GM18498 (cell line): ENCODE measurements around the gene MTRR.
A peak's percentile ranks its signal among the peaks of the same experiment; 100 is the strongest.

Source experiments
- ATAC-seq: cut with Tn5 transposase; IDR thresholded peaks from one replicate; pipeline ENCODE4 v1.9.1; 2021; ENCODE audit warnings: mild to moderate bottlenecking, moderate library complexity; ENCODE audit not compliant: unreplicated experiment

Gene MTRR

GRCh38 chr5:7856855-7857254, 12.1 kb upstream of the MTRR start:
- ATAC-seq = no peak

GRCh38 chr5:7857361-7857760, 11.6 kb upstream of the MTRR start:
- no peak for ATAC-seq

GRCh38 chr5:7857926-7858632, 10.9 kb upstream of the MTRR start:
- ATAC-seq = no peak

GRCh38 chr5:7866196-7866595, 2.8 kb upstream of the MTRR start:
- ATAC-seq = no peak

- no peak for ATAC-seq
Measured at GRCh38 chr5:7867260-7867659, 1.7 kb upstream of the MTRR start.

- no peak for ATAC-seq
Measured at GRCh38 chr5:7868427-7868772, 548 bp upstream of the MTRR start.

GRCh38 chr5:7869474-7870136, 657 bp downstream of the MTRR start:
- peak; percentile 41 for ATAC-seq

- peak; percentile 30 for ATAC-seq
Measured at GRCh38 chr5:7871653-7872052, 2.7 kb downstream of the MTRR start.

GRCh38 chr5:7872517-7873130, 3.7 kb downstream of the MTRR start:
- ATAC-seq = no peak

- ATAC-seq = no peak
Measured at GRCh38 chr5:7873216-7873615, 4.3 kb downstream of the MTRR start.

GRCh38 chr5:7874639-7875038, 5.7 kb downstream of the MTRR start:
- ATAC-seq = no peak

GRCh38 chr5:7875151-7875550, 6.2 kb downstream of the MTRR start:
- no peak for ATAC-seq

- peak; percentile 45 for ATAC-seq
Measured at GRCh38 chr5:7876867-7877266, 7.9 kb downstream of the MTRR start.

GRCh38 chr5:7877851-7878250, 8.9 kb downstream of the MTRR start:
- no peak for ATAC-seq

- ATAC-seq = peak; percentile 96
Measured at GRCh38 chr5:7878381-7878873, 9.5 kb downstream of the MTRR start.

- ATAC-seq = no peak
Measured at GRCh38 chr5:7881091-7881490, 12.1 kb downstream of the MTRR start.

GRCh38 chr5:7881816-7882215, 12.9 kb downstream of the MTRR start:
- no peak for ATAC-seq

GRCh38 chr5:7882926-7883325, 14.0 kb downstream of the MTRR start:
- no peak for ATAC-seq

- no peak for ATAC-seq
Measured at GRCh38 chr5:7884491-7885267, 15.7 kb downstream of the MTRR start.

- ATAC-seq = no peak
Measured at GRCh38 chr5:7886849-7887475, 18.0 kb downstream of the MTRR start.

GRCh38 chr5:7888901-7889300, 20.0 kb downstream of the MTRR start:
- no peak for ATAC-seq
